Duodenal mucosa (tissue), 2 donors: ENCODE measurements around the gene GAL3ST3.

Experiments used
- H3K27ac ChIP-seq: one replicate; pipeline ENCODE4 v1.7.0; 2013; ENCODE audit warnings: low read depth, low read length
- H3K27me3 ChIP-seq, 2 donors: one replicate each; pipeline ENCODE4 v1.7.0; 2013; ENCODE audit warnings: low read length in 2 of 2, control low read depth in 1 of 2; ENCODE audit not compliant: insufficient read depth in 2 of 2, control insufficient read depth in 1 of 2
- H3K36me3 ChIP-seq, 2 donors: one replicate each; pipeline ENCODE4 v1.7.0; 2013; ENCODE audit warnings: low read length in 2 of 2, control low read depth in 1 of 2; ENCODE audit not compliant: insufficient read depth in 2 of 2, control insufficient read depth in 1 of 2
- H3K4me1 ChIP-seq, 2 donors: one replicate each; pipeline ENCODE4 v1.7.0; 2013; ENCODE audit warnings: low read length in 2 of 2, control low read depth in 1 of 2; ENCODE audit not compliant: insufficient read depth in 2 of 2, control insufficient read depth in 1 of 2
- H3K4me3 ChIP-seq, 2 donors: one replicate each; pipeline ENCODE4 v1.7.0; 2013; ENCODE audit warnings: low read length in 2 of 2, low read depth in 1 of 2
- H3K9ac ChIP-seq, 2 donors: one replicate each; pipeline ENCODE4 v1.7.0; 2013; ENCODE audit warnings: low read length in 2 of 2, low read depth in 1 of 2
- H3K9me3 ChIP-seq, 2 donors: one replicate each; pipeline ENCODE4 v1.7.0; 2013; ENCODE audit warnings: low read length in 2 of 2, control low read depth in 1 of 2; ENCODE audit not compliant: control insufficient read depth in 1 of 2

GAL3ST3 gene

GRCh38 chr11:66007201-66007634 is 41.7 kb downstream of the GAL3ST3 start:
- H3K27me3 ChIP-seq, result peaks cover 13 to 17% of the 10 kb centered on the region in 2 donors
- H3K9ac ChIP-seq, result no peak overlapping the region
- H3K4me3 ChIP-seq, result no peak overlapping the region
- peaks cover 8 to 11% of the 10 kb centered on the region in 2 donors for H3K36me3 ChIP-seq
- H3K4me1 ChIP-seq, result peaks cover 7 to 10% of the 10 kb centered on the region in 2 donors
- H3K9me3 ChIP-seq, result no peaks in the 10 kb centered on the region
- H3K27ac ChIP-seq, result no peak overlapping the region

- Histone ChIP-seq H3K4me1 (peaks cover 7 to 10% of the 10 kb centered on the region in 2 donors), H3K4me3 (no peak overlapping the region), H3K27ac (no peak overlapping the region), H3K36me3 (peaks cover 8 to 11% of the 10 kb centered on the region in 2 donors), H3K9ac (no peak overlapping the region), H3K9me3 (no peaks in the 10 kb centered on the region), H3K27me3 (peaks cover 9 to 14% of the 10 kb centered on the region in 2 donors)
Measured at GRCh38 chr11:66006891-66007176, 42.1 kb downstream of the GAL3ST3 start.

GRCh38 chr11:66006134-66006890 is 42.6 kb downstream of the GAL3ST3 start:
- Histone ChIP-seq H3K27me3 (peaks cover 4 to 8% of the 10 kb centered on the region in 2 donors), H3K27ac (no peak overlapping the region), H3K36me3 (peaks cover 8 to 11% of the 10 kb centered on the region in 2 donors), H3K9ac (no peak overlapping the region), H3K9me3 (no peaks in the 10 kb centered on the region), H3K4me3 (no peak overlapping the region), H3K4me1 (peaks cover 7 to 10% of the 10 kb centered on the region in 2 donors)

GRCh38 chr11:66004186-66004585 is 44.8 kb downstream of the GAL3ST3 start:
- Histone ChIP-seq H3K27me3 (no peaks in the 10 kb centered on the region), H3K9ac (no peak overlapping the region), H3K4me1 (peaks cover 10 to 16% of the 10 kb centered on the region in 2 donors), H3K4me3 (no peak overlapping the region), H3K9me3 (no peaks in the 10 kb centered on the region), H3K27ac (no peak overlapping the region), H3K36me3 (peaks cover 15 to 23% of the 10 kb centered on the region in 2 donors)

- no peak overlapping the region for H3K27ac ChIP-seq
- peak overlapping the region; percentile 98 to 100 for H3K4me3 ChIP-seq
- peaks cover 10 to 16% of the 10 kb centered on the region in 2 donors for H3K4me1 ChIP-seq
- H3K27me3 ChIP-seq, result no peaks in the 10 kb centered on the region
- no peaks in the 10 kb centered on the region for H3K9me3 ChIP-seq
- peak overlapping the region; percentile 78 to 99 for H3K9ac ChIP-seq
- peaks cover 23 to 32% of the 10 kb centered on the region in 2 donors for H3K36me3 ChIP-seq
Measured at GRCh38 chr11:66003291-66003690, 45.7 kb downstream of the GAL3ST3 start.

- H3K9ac ChIP-seq, result peak overlapping the region; percentile 90 to 99
- peaks cover 26 to 37% of the 10 kb centered on the region in 2 donors for H3K36me3 ChIP-seq
- peak overlapping the region; percentile 98 to 100 for H3K4me3 ChIP-seq
- peak overlapping the region; percentile 96 for H3K27ac ChIP-seq
- no peaks in the 10 kb centered on the region for H3K27me3 ChIP-seq
- H3K9me3 ChIP-seq, result no peaks in the 10 kb centered on the region
- H3K4me1 ChIP-seq, result peaks cover 10 to 16% of the 10 kb centered on the region in 2 donors
Measured at GRCh38 chr11:66002648-66003225, 46.2 kb downstream of the GAL3ST3 start.

- H3K36me3 ChIP-seq, result peaks cover 32 to 44% of the 10 kb centered on the region in 2 donors
Measured at GRCh38 chr11:66001942-66002647, 46.9 kb downstream of the GAL3ST3 start, which contains the start of the genes BANF1 and EIF1AD. TSS of gene BANF1 (plus strand) at chr11:66002503. CDS start at chr11:66003251, 748 bp downstream. TSS of gene EIF1AD (minus strand) at chr11:66002157. CDS start at chr11:66000389, 1,768 bp downstream.

GRCh38 chr11:65997286-65997685 is 51.7 kb downstream of the GAL3ST3 start:
- H3K4me1 ChIP-seq, result peaks cover 3 to 6% of the 10 kb centered on the region in 2 donors
- no peak overlapping the region for H3K9ac ChIP-seq
- no peak overlapping the region for H3K4me3 ChIP-seq
- H3K27me3 ChIP-seq, result no peaks in the 10 kb centered on the region
- peaks cover 23 to 35% of the 10 kb centered on the region in 2 donors for H3K36me3 ChIP-seq
- no peak overlapping the region for H3K27ac ChIP-seq
- H3K9me3 ChIP-seq, result no peaks in the 10 kb centered on the region

More at GRCh38 chr11:66001942-66002647, 46.9 kb downstream of the GAL3ST3 start, which contains the start of the genes BANF1 and EIF1AD:
- Histone ChIP-seq H3K9ac (peak within 1 kb of the TSS; percentile 90 to 99), H3K4me1 (peaks cover 10 to 16% of the 10 kb centered on the region in 2 donors), H3K27me3 (no peaks in the 10 kb centered on the region), H3K9me3 (no peaks in the 10 kb centered on the region), H3K4me3 (peak within 1 kb of the TSS; percentile 98 to 100), H3K27ac (peak within 1 kb of the TSS; percentile 96)

- H3K36me3 ChIP-seq, result peaks cover 0 to 2% of the 10 kb centered on the region in 2 donors
- H3K9ac ChIP-seq, result no peak overlapping the region
- H3K4me1 ChIP-seq, result no peaks in the 10 kb centered on the region
- no peak overlapping the region for H3K4me3 ChIP-seq
- no peaks in the 10 kb centered on the region for H3K9me3 ChIP-seq
- no peak overlapping the region for H3K27ac ChIP-seq
- H3K27me3 ChIP-seq, result no peaks in the 10 kb centered on the region
Measured at GRCh38 chr11:65992056-65992455, 56.9 kb downstream of the GAL3ST3 start.
